GM12874 (cell line): ENCODE results near the gene ZBTB43.

Experiments
- CTCF ChIP-seq: IDR thresholded peaks from 2 replicates; pipeline ENCODE4 v1.5.1; 2011; ENCODE audit warnings: low read depth, mild to moderate bottlenecking, control low read depth, low read length, moderate library complexity; ENCODE audit not compliant: insufficient read depth

ZBTB43 gene

GRCh38 chr9:126836216-126836615 lies 31.4 kb downstream of the ZBTB43 start:
- TF ChIP-seq CTCF = no peak

GRCh38 chr9:126838055-126838811 lies 33.4 kb downstream of the ZBTB43 start:
- TF ChIP-seq CTCF = no peak

- TF ChIP-seq CTCF = no peak
Observed at GRCh38 chr9:126838895-126839294, 34.1 kb downstream of the ZBTB43 start.

- TF ChIP-seq CTCF = no peak
Observed at GRCh38 chr9:126839301-126839700, 34.5 kb downstream of the ZBTB43 start.

GRCh38 chr9:126842220-126842842 lies 37.5 kb downstream of the ZBTB43 start:
- no peak for TF ChIP-seq CTCF

- no peak for TF ChIP-seq CTCF
Observed at GRCh38 chr9:126842977-126843799, 38.3 kb downstream of the ZBTB43 start.

- TF ChIP-seq CTCF = no peak
Observed at GRCh38 chr9:126844085-126844484, 39.2 kb downstream of the ZBTB43 start.
